Hepatocyte (in vitro differentiated cells): ENCODE measurements around the gene TCEAL1.

Experiments
- EZH2 ChIP-seq: fragments of 200-600 bp; sonication (generic); IDR thresholded peaks from 2 replicates; pipeline ENCODE4 v1.6.1; 2016; ENCODE audit warnings: antibody characterized with exemption, mild to moderate bottlenecking, borderline replicate concordance
- EZH2phosphoT487 ChIP-seq: fragments of 200-600 bp; sonication (generic); IDR thresholded peaks from one replicate; pipeline ENCODE4 v1.6.1; 2018; ENCODE audit warnings: antibody characterized with exemption, mild to moderate bottlenecking, low read depth, moderate library complexity; ENCODE audit not compliant: unreplicated experiment, severe bottlenecking
- TF ChIP-seq, protein P1 (sequence below): fragments of 200-600 bp; sonication (generic); IDR thresholded peaks from 2 replicates; pipeline ENCODE4 v1.5.1; 2016; ENCODE audit warnings: antibody characterized with exemption, mild to moderate bottlenecking; ENCODE audit not compliant: poor library complexity

DNA sequence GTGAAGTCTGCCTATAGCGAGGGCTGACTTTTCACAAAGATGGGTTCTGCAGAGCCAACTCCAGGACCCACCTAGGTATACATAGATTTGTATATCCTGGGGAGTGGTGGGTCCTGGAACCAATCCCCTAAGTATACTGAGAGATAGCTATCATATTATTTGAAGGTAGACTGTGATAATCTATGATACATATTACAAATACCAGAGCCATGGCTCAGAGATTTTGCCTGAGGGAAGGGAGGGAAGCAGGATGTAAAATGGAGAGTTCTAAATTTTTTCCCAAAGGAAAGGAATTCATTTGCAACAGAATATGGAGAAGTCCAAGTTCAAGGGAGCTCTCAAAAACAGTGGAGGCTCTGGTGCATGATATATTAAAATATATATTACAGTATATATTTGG lies 13.8 kb upstream of the TCEAL1 start:
- TF ChIP-seq, protein P1, sequence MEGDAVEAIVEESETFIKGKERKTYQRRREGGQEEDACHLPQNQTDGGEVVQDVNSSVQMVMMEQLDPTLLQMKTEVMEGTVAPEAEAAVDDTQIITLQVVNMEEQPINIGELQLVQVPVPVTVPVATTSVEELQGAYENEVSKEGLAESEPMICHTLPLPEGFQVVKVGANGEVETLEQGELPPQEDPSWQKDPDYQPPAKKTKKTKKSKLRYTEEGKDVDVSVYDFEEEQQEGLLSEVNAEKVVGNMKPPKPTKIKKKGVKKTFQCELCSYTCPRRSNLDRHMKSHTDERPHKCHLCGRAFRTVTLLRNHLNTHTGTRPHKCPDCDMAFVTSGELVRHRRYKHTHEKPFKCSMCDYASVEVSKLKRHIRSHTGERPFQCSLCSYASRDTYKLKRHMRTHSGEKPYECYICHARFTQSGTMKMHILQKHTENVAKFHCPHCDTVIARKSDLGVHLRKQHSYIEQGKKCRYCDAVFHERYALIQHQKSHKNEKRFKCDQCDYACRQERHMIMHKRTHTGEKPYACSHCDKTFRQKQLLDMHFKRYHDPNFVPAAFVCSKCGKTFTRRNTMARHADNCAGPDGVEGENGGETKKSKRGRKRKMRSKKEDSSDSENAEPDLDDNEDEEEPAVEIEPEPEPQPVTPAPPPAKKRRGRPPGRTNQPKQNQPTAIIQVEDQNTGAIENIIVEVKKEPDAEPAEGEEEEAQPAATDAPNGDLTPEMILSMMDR = no peak
- TF ChIP-seq EZH2 = no peak
- TF ChIP-seq EZH2phosphoT487 = no peak
